Measurements from ENCODE around the gene SLC41A1.

- TF ChIP-seq EZH2phosphoT487 (IDR thresholded peaks at IDR 0.05; ENCODE audit: insufficient read depth, low read depth), result no peak
- TF ChIP-seq EZH2 (IDR thresholded peaks at IDR 0.05; ENCODE audit: insufficient read depth, poor library complexity, severe bottlenecking), result no peak
These were observed 3.5 kb downstream of the SLC41A1 start for GRCh38 chr1:205809469-205809868.

Measured in GM23248 (cell line).